ENCODE measurements around the gene TTC31.

The TTC31 gene

GRCh38 chr2:74505448-74506246, 22.8 kb downstream of the TTC31 start:
- no peak for DNase-seq

GRCh38 chr2:74507145-74507925, 24.5 kb downstream of the TTC31 start, which contains the start of gene PCGF1:
Gene PCGF1 (minus strand): TSS chr2:74507695. CDS start chr2:74507668, 27 bp downstream.
- DNase-seq, result peak; percentile 98

- DNase-seq, result no peak
These were observed 25.1 kb downstream of the TTC31 start for GRCh38 chr2:74507926-74508520.

GRCh38 chr2:74510272-74510671, 27.4 kb downstream of the TTC31 start:
- no peak for DNase-seq

- no peak for DNase-seq
These were observed 28.5 kb downstream of the TTC31 start for GRCh38 chr2:74511104-74511989.

GRCh38 chr2:74512744-74513604, 30.1 kb downstream of the TTC31 start:
- no peak for DNase-seq

GRCh38 chr2:74513605-74514367, 30.9 kb downstream of the TTC31 start:
- peak; percentile 25 for DNase-seq

- DNase-seq, result no peak
These were observed 31.7 kb downstream of the TTC31 start, which contains the start of gene TLX2 for GRCh38 chr2:74514368-74515270. Gene TLX2 (plus strand): TSS chr2:74514450. CDS start chr2:74514807, 357 bp downstream.

GRCh38 chr2:74515271-74515980, 32.5 kb downstream of the TTC31 start:
- no peak for DNase-seq

- peak; percentile 75 for DNase-seq
These were observed 33.2 kb downstream of the TTC31 start for GRCh38 chr2:74515981-74516633.

- no peak for DNase-seq
These were observed 33.8 kb downstream of the TTC31 start for GRCh38 chr2:74516650-74517049.

- DNase-seq, result no peak
These were observed 39.6 kb downstream of the TTC31 start for GRCh38 chr2:74522516-74522915.

- DNase-seq, result no peak
These were observed 41.1 kb downstream of the TTC31 start for GRCh38 chr2:74524005-74524404.

GRCh38 chr2:74524955-74525716, 42.3 kb downstream of the TTC31 start:
- DNase-seq, result no peak

- no peak for DNase-seq
These were observed 43.1 kb downstream of the TTC31 start, which contains the start of gene DQX1 for GRCh38 chr2:74525717-74526648. Gene DQX1 (minus strand): TSS chr2:74526231. CDS start chr2:74525729, 502 bp downstream.

- no peak for DNase-seq
These were observed 43.9 kb downstream of the TTC31 start for GRCh38 chr2:74526649-74527230.
